ENCODE data around the gene SRGAP3.

GRCh38 chr3:8942746-8943488 lies 306.5 kb downstream of the SRGAP3 start:
- TF ChIP-seq, protein P1, sequence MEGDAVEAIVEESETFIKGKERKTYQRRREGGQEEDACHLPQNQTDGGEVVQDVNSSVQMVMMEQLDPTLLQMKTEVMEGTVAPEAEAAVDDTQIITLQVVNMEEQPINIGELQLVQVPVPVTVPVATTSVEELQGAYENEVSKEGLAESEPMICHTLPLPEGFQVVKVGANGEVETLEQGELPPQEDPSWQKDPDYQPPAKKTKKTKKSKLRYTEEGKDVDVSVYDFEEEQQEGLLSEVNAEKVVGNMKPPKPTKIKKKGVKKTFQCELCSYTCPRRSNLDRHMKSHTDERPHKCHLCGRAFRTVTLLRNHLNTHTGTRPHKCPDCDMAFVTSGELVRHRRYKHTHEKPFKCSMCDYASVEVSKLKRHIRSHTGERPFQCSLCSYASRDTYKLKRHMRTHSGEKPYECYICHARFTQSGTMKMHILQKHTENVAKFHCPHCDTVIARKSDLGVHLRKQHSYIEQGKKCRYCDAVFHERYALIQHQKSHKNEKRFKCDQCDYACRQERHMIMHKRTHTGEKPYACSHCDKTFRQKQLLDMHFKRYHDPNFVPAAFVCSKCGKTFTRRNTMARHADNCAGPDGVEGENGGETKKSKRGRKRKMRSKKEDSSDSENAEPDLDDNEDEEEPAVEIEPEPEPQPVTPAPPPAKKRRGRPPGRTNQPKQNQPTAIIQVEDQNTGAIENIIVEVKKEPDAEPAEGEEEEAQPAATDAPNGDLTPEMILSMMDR (IDR thresholded peaks at IDR 0.05) = no peak
- no peak for TF ChIP-seq POLR2A (IDR thresholded peaks at IDR 0.05)
- TF ChIP-seq POLR2AphosphoS5 (IDR thresholded peaks at IDR 0.05) = no peak
- no peak for TF ChIP-seq EP300 (IDR thresholded peaks at IDR 0.05)

All from gastroesophageal sphincter (tissue), 3 donors.